ENCODE measurements around the gene HSPB6. TPM values are rescaled to one million over a fixed set of nuclear protein-coding genes. Genes with fewer than 3 reads are reported as not detected.

HSPB6 gene
- total RNA-seq, 1 donor from 2014 or later: not detected

GRCh38 chr19:35776102-35776788 lies 19.4 kb upstream of the HSPB6 start:
- Mint-ChIP-seq H3K4me3 (ENCODE audit: unreplicated experiment) (peak overlapping the region; percentile 81), H3K4me1 (ENCODE audit: unreplicated experiment) (peaks cover 13% of the 10 kb centered on the region), H3K9me3 (ENCODE audit: unreplicated experiment) (no peaks in the 10 kb centered on the region), H3K27ac (ENCODE audit: unreplicated experiment) (no peak overlapping the region), H3K27me3 (ENCODE audit: unreplicated experiment) (peaks cover 18% of the 10 kb centered on the region), H3K36me3 (ENCODE audit: low read depth, unreplicated experiment) (peaks cover 5% of the 10 kb centered on the region)
- no peak for TF ChIP-seq CTCF (IDR thresholded peaks at IDR 0.05; ENCODE audit: unreplicated experiment)
- DNase-seq (ENCODE audit: low spot score): no peak

GRCh38 chr19:35775298-35776101 lies 18.7 kb upstream of the HSPB6 start, which contains the start of gene ARHGAP33:
ARHGAP33 (plus strand) TSS chr19:35775564; CDS start chr19:35775659, 95 bp downstream.
- TF ChIP-seq CTCF (IDR thresholded peaks at IDR 0.05; ENCODE audit: unreplicated experiment): no peak
- Mint-ChIP-seq H3K4me3 (ENCODE audit: unreplicated experiment) (peak within 1 kb of the TSS; percentile 88), H3K4me1 (ENCODE audit: unreplicated experiment) (peaks cover 13% of the 10 kb centered on the region), H3K27me3 (ENCODE audit: unreplicated experiment) (peaks cover 16% of the 10 kb centered on the region), H3K36me3 (ENCODE audit: low read depth, unreplicated experiment) (peaks cover 5% of the 10 kb centered on the region), H3K9me3 (ENCODE audit: unreplicated experiment) (no peaks in the 10 kb centered on the region), H3K27ac (ENCODE audit: unreplicated experiment) (peak within 1 kb of the TSS; percentile 7)
- peak; percentile 98 for DNase-seq (ENCODE audit: low spot score)

- Mint-ChIP-seq H3K4me1 (ENCODE audit: unreplicated experiment) (peaks cover 13% of the 10 kb centered on the region), H3K9me3 (ENCODE audit: unreplicated experiment) (no peaks in the 10 kb centered on the region), H3K27ac (ENCODE audit: unreplicated experiment) (no peak overlapping the region), H3K27me3 (ENCODE audit: unreplicated experiment) (peaks cover 17% of the 10 kb centered on the region), H3K4me3 (ENCODE audit: unreplicated experiment) (peak overlapping the region; percentile 88), H3K36me3 (ENCODE audit: low read depth, unreplicated experiment) (peaks cover 5% of the 10 kb centered on the region)
- no peak for TF ChIP-seq CTCF (IDR thresholded peaks at IDR 0.05; ENCODE audit: unreplicated experiment)
- no peak for DNase-seq (ENCODE audit: low spot score)
Measured at GRCh38 chr19:35775046-35775297, 18.1 kb upstream of the HSPB6 start.

GRCh38 chr19:35774274-35775045 lies 17.6 kb upstream of the HSPB6 start:
- Mint-ChIP-seq H3K36me3 (ENCODE audit: low read depth, unreplicated experiment) (peaks cover 5% of the 10 kb centered on the region), H3K4me3 (ENCODE audit: unreplicated experiment) (peak overlapping the region; percentile 88), H3K27ac (ENCODE audit: unreplicated experiment) (peak overlapping the region; percentile 7), H3K9me3 (ENCODE audit: unreplicated experiment) (no peaks in the 10 kb centered on the region), H3K27me3 (ENCODE audit: unreplicated experiment) (peaks cover 15% of the 10 kb centered on the region), H3K4me1 (ENCODE audit: unreplicated experiment) (peaks cover 13% of the 10 kb centered on the region)
- no peak for TF ChIP-seq CTCF (IDR thresholded peaks at IDR 0.05; ENCODE audit: unreplicated experiment)
- DNase-seq (ENCODE audit: low spot score): no peak

Data from endothelial cell (in vitro differentiated cells).